Smooth muscle cell (in vitro differentiated cells): ENCODE measurements around the gene PLXDC2. TPM values are rescaled to one million over a fixed set of nuclear protein-coding genes. Genes with fewer than 3 reads are reported as not detected.

ENCODE experiments used
- DNase-seq: peaks from one replicate; lab custom pipeline; 2025; ENCODE audit not compliant: unreplicated experiment; lab: John Stamatoyannopoulos, UW
- H2AFZ ChIP-seq: fragments of 200-600 bp; sonication (generic); 2 replicates; pipeline ENCODE4 v1.6.0; 2016; ENCODE audit warnings: antibody characterized with exemption, low read depth, mild to moderate bottlenecking
- H3F3A ChIP-seq: fragments of 200-600 bp; sonication (generic); 2 replicates; pipeline ENCODE4 v1.6.0; 2017; ENCODE audit warnings: antibody characterized with exemption, low read depth
- H3K27ac ChIP-seq: fragments of 200-600 bp; sonication (generic); 2 replicates; pipeline ENCODE4 v1.5.1; 2016; ENCODE audit warnings: low read depth, mild to moderate bottlenecking
- H3K27me3 ChIP-seq: fragments of 200-600 bp; sonication (generic); 2 replicates; pipeline ENCODE4 v1.6.1; 2016; ENCODE audit warnings: low read depth, mild to moderate bottlenecking
- H3K36me3 ChIP-seq: fragments of 200-600 bp; sonication (generic); 2 replicates; pipeline ENCODE4 v1.5.1; 2016; ENCODE audit warnings: low read depth
- H3K4me1 ChIP-seq: fragments of 200-600 bp; sonication (generic); 2 replicates; pipeline ENCODE4 v1.5.1; 2016; ENCODE audit warnings: low read depth
- H3K4me2 ChIP-seq: fragments of 200-600 bp; sonication (generic); 2 replicates; pipeline ENCODE4 v1.6.0; 2016; ENCODE audit warnings: mild to moderate bottlenecking
- H3K4me3 ChIP-seq: fragments of 200-600 bp; sonication (generic); 2 replicates; pipeline ENCODE4 v1.5.1; 2016; ENCODE audit warnings: mild to moderate bottlenecking
- H3K79me2 ChIP-seq: fragments of 200-600 bp; sonication (generic); 2 replicates; pipeline ENCODE4 v1.6.0; 2016; ENCODE audit warnings: low read depth, mild to moderate bottlenecking
- H3K9ac ChIP-seq: fragments of 200-600 bp; sonication (generic); 2 replicates; pipeline ENCODE4 v1.6.0; 2016; ENCODE audit warnings: low read depth
- H3K9me3 ChIP-seq: fragments of 200-600 bp; sonication (generic); replicated peaks from 2 replicates; pipeline ENCODE4 v1.5.1; 2016; ENCODE audit warnings: low read depth
- H4K20me1 ChIP-seq: fragments of 200-600 bp; sonication (generic); 2 replicates; pipeline ENCODE4 v1.6.0; 2016; ENCODE audit warnings: low read depth
- CTCF ChIP-seq: fragments of 200-600 bp; sonication (generic); IDR thresholded peaks from 2 replicates; pipeline ENCODE4 v1.5.1; 2017; ENCODE audit warnings: borderline replicate concordance, mild to moderate bottlenecking, antibody characterized with exemption; ENCODE audit not compliant: insufficient read depth, poor library complexity, severe bottlenecking
- WGBS: methylation state at CpG from one replicate; pipeline ENCODE4 v1.1.7; 2016; ENCODE audit warnings: low lambda C conversion rate; 5-methylcytosine and 5-hydroxymethylcytosine counted together
- polyA plus RNA-seq: library from polyadenylated mRNA; unstranded; fragments of >200 nt; fragmentation: Nextera tagmentation; extraction: Ambion mirVana; gene quantifications from 2 replicates; pipeline ENCODE4 v1.2.1, GENCODE V29; 2016
- total RNA-seq: library from RNA; depleted of rRNA; stranded (reverse); fragments of >200 nt; gene quantifications from 2 replicates; pipeline ENCODE4 v1.2.3, GENCODE V29; 2014

The PLXDC2 gene
- total and polyA plus RNA-seq, 2 experiments from 2014 or later = 7.3 to 24.9 TPM

- Histone ChIP-seq H3K27me3 (no peaks in the 10 kb centered on the region), H3K79me2 (no peaks in the 10 kb centered on the region), H3F3A (no peaks in the 10 kb centered on the region), H3K9me3 (no peaks in the 10 kb centered on the region), H2AFZ (no peak overlapping the region), H3K4me3 (no peak overlapping the region), H3K9ac (no peak overlapping the region), H3K4me1 (peaks cover 3% of the 10 kb centered on the region), H3K36me3 (no peaks in the 10 kb centered on the region), H4K20me1 (no peaks in the 10 kb centered on the region), H3K4me2 (no peak overlapping the region), H3K27ac (no peak overlapping the region)
- no peak for DNase-seq
- TF ChIP-seq CTCF = no peak
- WGBS = 70% methylated on average over 5 of the region's 5 CpGs
Observed at GRCh38 chr10:20114179-20114578, 297.9 kb downstream of the PLXDC2 start.

DNA sequence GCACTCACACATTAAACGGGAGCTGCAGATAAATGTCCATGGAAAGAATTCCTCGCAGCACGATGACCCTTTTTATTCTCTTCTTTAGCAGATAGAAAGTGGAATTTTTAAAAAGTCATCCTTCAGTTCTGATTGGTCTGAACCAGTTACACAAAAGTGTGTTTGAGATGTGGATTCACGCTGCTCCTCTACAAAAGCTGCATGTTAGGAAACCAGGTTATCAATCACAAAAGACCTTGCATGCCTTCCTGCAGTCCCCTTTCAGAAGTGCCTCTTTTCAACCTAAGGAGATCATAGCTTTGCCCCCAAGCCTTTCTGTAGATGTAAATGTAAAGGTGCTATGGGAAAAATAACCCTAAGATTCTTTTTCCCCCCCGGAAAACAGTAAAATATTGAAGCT lies 299.7 kb downstream of the PLXDC2 start:
- no peak overlapping the region for H3K27ac ChIP-seq
- H3K4me2 ChIP-seq = no peak overlapping the region
- H3K4me1 ChIP-seq = peaks cover 3% of the 10 kb centered on the region
- no peak overlapping the region for H3K4me3 ChIP-seq
- H3K9ac ChIP-seq = no peak overlapping the region
- H3K9me3 ChIP-seq = no peaks in the 10 kb centered on the region
- no peaks in the 10 kb centered on the region for H3F3A ChIP-seq
- no peaks in the 10 kb centered on the region for H3K27me3 ChIP-seq
- no peak for DNase-seq
- no peaks in the 10 kb centered on the region for H3K79me2 ChIP-seq
- no peaks in the 10 kb centered on the region for H3K36me3 ChIP-seq
- no peak overlapping the region for H2AFZ ChIP-seq
- 60% methylated on average over 5 of the region's 5 CpGs for WGBS
- H4K20me1 ChIP-seq = no peaks in the 10 kb centered on the region
- no peak for TF ChIP-seq CTCF

DNA sequence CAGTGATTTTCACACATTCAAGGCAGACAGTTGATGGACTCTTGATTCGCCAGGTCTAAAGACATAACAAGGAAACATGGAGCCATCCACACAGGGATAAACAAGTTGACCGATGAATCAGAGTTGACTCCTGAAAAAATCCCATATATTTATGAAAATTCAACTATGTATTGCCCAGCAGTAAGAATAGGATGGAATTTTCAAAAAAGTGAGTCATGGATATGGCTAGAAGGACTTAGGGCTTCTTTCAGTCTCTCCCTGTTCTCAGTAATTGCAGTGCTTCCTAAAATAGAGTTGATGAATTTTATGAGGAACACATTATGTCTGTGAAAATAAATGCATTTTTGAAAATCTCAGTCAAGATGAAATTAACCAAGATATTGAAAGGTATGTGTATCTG lies 301.2 kb downstream of the PLXDC2 start:
- no peak for TF ChIP-seq CTCF
- Histone ChIP-seq H4K20me1 (no peaks in the 10 kb centered on the region), H3K9me3 (no peaks in the 10 kb centered on the region), H3K27ac (no peak overlapping the region), H3F3A (no peaks in the 10 kb centered on the region), H3K4me2 (no peak overlapping the region), H3K9ac (no peak overlapping the region), H3K4me1 (peaks cover 3% of the 10 kb centered on the region), H3K4me3 (no peak overlapping the region), H3K36me3 (no peaks in the 10 kb centered on the region), H3K79me2 (no peaks in the 10 kb centered on the region), H3K27me3 (no peaks in the 10 kb centered on the region), H2AFZ (no peak overlapping the region)
- no peak for DNase-seq
- WGBS = 93% methylated on average over 2 of the region's 2 CpGs

DNA sequence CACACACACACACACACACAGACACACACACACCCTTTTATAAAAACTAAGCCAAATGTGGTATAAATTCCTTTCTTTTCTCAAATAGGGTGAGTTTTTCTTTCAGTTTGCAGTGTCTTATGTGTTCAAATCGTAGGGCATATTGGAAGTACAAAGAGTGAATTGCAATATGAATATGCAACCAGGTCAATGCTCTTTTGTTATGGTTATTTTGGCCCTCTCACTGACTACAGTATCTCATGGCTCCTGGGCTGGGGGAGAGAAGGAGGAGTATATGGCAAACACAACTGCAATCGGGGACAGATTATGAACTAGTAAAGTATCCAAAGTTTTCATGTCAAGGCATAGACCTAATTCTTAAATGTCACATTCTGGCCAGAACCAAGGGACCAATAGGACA lies 301.9 kb downstream of the PLXDC2 start:
- H3K79me2 ChIP-seq = no peaks in the 10 kb centered on the region
- DNase-seq = no peak
- H3K4me2 ChIP-seq = no peak overlapping the region
- no peaks in the 10 kb centered on the region for H3K36me3 ChIP-seq
- no peaks in the 10 kb centered on the region for H3F3A ChIP-seq
- no peak overlapping the region for H3K27ac ChIP-seq
- TF ChIP-seq CTCF = no peak
- no peak overlapping the region for H3K9ac ChIP-seq
- no peak overlapping the region for H2AFZ ChIP-seq
- no peaks in the 10 kb centered on the region for H3K27me3 ChIP-seq
- no peak overlapping the region for H3K4me3 ChIP-seq
- no peaks in the 10 kb centered on the region for H4K20me1 ChIP-seq
- peaks cover 3% of the 10 kb centered on the region for H3K4me1 ChIP-seq
- WGBS = 67% methylated on average over 2 of the region's 2 CpGs
- no peaks in the 10 kb centered on the region for H3K9me3 ChIP-seq
